ENCODE data around the gene RFFL. TPM values are rescaled to one million over a fixed set of nuclear protein-coding genes. Genes with fewer than 3 reads are reported as not detected.
A peak's percentile ranks its signal among the peaks of the same experiment; 100 is the strongest.

Gene RFFL
- total and polyA plus RNA-seq, 9 of the 15 experiments (the other 6 are each of a cell fraction or from before 2014, with no cell fraction given), result 3.4 to 18.1 (median 12.8) TPM

DNA sequence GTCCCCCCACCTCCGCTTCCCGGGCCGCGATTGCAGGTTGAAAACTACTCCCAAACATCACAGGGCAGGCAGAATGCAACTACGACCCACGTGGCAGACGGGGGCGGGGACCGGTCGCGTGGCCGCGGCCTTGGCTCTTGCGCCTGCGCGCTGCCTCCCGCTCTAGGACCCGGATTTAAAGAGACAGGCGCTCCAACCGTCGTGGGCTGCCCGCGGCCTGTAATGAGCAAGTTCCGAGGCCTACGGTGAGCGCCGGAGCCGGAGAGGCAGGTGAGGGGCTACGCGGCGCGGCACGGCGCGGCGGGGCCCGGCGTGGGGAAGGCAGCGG is 83.2 kb downstream of the RFFL start, which contains the start of gene LIG3 (continued):
- TF ChIP-seq, protein P1, sequence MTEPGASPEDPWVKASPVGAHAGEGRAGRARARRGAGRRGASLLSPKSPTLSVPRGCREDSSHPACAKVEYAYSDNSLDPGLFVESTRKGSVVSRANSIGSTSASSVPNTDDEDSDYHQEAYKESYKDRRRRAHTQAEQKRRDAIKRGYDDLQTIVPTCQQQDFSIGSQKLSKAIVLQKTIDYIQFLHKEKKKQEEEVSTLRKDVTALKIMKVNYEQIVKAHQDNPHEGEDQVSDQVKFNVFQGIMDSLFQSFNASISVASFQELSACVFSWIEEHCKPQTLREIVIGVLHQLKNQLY (CRISPR knock-in tag; conservative IDR thresholded peaks at IDR 0.05), result no peak
- TF ChIP-seq, protein P2, sequence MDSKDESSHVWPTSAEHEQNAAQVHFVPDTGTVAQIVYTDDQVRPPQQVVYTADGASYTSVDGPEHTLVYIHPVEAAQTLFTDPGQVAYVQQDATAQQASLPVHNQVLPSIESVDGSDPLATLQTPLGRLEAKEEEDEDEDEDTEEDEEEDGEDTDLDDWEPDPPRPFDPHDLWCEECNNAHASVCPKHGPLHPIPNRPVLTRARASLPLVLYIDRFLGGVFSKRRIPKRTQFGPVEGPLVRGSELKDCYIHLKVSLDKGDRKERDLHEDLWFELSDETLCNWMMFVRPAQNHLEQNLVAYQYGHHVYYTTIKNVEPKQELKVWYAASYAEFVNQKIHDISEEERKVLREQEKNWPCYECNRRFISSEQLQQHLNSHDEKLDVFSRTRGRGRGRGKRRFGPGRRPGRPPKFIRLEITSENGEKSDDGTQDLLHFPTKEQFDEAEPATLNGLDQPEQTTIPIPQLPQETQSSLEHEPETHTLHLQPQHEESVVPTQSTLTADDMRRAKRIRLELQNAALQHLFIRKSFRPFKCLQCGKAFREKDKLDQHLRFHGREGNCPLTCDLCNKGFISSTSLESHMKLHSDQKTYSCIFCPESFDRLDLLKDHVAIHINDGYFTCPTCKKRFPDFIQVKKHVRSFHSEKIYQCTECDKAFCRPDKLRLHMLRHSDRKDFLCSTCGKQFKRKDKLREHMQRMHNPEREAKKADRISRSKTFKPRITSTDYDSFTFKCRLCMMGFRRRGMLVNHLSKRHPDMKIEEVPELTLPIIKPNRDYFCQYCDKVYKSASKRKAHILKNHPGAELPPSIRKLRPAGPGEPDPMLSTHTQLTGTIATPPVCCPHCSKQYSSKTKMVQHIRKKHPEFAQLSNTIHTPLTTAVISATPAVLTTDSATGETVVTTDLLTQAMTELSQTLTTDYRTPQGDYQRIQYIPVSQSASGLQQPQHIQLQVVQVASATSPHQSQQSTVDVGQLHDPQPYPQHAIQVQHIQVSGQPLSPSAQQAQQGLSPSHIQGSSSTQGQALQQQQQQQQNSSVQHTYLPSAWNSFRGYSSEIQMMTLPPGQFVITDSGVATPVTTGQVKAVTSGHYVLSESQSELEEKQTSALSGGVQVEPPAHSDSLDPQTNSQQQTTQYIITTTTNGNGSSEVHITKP (IDR thresholded peaks at IDR 0.05; ENCODE audit: partially characterized antibody), result no peak
- no peak for TF ChIP-seq HDAC6 (IDR thresholded peaks at IDR 0.05; ENCODE audit: low read depth, low read length)
- peak; percentile 27 for TF ChIP-seq PRPF4 (IDR thresholded peaks at IDR 0.05; ENCODE audit: insufficient read depth, low read depth, low read length, poor library complexity, severe bottlenecking)
- no peak for TF ChIP-seq FOXA3 (CRISPR knock-in tag; conservative IDR thresholded peaks at IDR 0.05 in 1 of 2, IDR thresholded peaks at IDR 0.05 in 1 of 2)
- peak; percentile 94 for TF ChIP-seq EP400 (IDR thresholded peaks at IDR 0.05)
- TF ChIP-seq ILK (tag; IDR thresholded peaks at IDR 0.05; ENCODE audit: borderline replicate concordance, low read depth), result no peak
- TF ChIP-seq, protein P3, sequence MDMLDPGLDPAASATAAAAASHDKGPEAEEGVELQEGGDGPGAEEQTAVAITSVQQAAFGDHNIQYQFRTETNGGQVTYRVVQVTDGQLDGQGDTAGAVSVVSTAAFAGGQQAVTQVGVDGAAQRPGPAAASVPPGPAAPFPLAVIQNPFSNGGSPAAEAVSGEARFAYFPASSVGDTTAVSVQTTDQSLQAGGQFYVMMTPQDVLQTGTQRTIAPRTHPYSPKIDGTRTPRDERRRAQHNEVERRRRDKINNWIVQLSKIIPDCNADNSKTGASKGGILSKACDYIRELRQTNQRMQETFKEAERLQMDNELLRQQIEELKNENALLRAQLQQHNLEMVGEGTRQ (CRISPR knock-in tag; IDR thresholded peaks at IDR 0.05), result peak; percentile 90
- TF ChIP-seq ZNF507 (tag; conservative IDR thresholded peaks at IDR 0.05), result no peak
- 0 out of 2 replicates have a peak, but pooled peaks have one; percentile 16 for TF ChIP-seq GABPB1 (CRISPR knock-in tag; IDR thresholded peaks at IDR 0.05)
- TF ChIP-seq, protein P4, sequence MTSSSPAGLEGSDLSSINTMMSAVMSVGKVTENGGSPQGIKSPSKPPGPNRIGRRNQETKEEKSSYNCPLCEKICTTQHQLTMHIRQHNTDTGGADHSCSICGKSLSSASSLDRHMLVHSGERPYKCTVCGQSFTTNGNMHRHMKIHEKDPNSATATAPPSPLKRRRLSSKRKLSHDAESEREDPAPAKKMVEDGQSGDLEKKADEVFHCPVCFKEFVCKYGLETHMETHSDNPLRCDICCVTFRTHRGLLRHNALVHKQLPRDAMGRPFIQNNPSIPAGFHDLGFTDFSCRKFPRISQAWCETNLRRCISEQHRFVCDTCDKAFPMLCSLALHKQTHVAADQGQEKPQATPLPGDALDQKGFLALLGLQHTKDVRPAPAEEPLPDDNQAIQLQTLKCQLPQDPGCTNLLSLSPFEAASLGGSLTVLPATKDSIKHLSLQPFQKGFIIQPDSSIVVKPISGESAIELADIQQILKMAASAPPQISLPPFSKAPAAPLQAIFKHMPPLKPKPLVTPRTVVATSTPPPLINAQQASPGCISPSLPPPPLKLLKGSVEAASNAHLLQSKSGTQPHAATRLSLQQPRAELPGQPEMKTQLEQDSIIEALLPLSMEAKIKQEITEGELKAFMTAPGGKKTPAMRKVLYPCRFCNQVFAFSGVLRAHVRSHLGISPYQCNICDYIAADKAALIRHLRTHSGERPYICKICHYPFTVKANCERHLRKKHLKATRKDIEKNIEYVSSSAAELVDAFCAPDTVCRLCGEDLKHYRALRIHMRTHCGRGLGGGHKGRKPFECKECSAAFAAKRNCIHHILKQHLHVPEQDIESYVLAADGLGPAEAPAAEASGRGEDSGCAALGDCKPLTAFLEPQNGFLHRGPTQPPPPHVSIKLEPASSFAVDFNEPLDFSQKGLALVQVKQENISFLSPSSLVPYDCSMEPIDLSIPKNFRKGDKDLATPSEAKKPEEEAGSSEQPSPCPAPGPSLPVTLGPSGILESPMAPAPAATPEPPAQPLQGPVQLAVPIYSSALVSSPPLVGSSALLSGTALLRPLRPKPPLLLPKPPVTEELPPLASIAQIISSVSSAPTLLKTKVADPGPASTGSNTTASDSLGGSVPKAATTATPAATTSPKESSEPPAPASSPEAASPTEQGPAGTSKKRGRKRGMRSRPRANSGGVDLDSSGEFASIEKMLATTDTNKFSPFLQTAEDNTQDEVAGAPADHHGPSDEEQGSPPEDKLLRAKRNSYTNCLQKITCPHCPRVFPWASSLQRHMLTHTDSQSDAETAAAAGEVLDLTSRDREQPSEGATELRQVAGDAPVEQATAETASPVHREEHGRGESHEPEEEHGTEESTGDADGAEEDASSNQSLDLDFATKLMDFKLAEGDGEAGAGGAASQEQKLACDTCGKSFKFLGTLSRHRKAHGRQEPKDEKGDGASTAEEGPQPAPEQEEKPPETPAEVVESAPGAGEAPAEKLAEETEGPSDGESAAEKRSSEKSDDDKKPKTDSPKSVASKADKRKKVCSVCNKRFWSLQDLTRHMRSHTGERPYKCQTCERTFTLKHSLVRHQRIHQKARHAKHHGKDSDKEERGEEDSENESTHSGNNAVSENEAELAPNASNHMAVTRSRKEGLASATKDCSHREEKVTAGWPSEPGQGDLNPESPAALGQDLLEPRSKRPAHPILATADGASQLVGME (CRISPR knock-in tag; IDR thresholded peaks at IDR 0.05), result no peak
- TF ChIP-seq, protein P5, sequence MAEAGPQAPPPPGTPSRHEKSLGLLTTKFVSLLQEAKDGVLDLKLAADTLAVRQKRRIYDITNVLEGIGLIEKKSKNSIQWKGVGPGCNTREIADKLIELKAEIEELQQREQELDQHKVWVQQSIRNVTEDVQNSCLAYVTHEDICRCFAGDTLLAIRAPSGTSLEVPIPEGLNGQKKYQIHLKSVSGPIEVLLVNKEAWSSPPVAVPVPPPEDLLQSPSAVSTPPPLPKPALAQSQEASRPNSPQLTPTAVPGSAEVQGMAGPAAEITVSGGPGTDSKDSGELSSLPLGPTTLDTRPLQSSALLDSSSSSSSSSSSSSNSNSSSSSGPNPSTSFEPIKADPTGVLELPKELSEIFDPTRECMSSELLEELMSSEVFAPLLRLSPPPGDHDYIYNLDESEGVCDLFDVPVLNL (CRISPR knock-in tag; IDR thresholded peaks at IDR 0.05; ENCODE audit: low read depth), result no peak
- no peak for TF ChIP-seq ZEB2 (IDR thresholded peaks at IDR 0.05)
- TF ChIP-seq RFX7 (CRISPR knock-in tag; IDR thresholded peaks at IDR 0.05), result no peak
- peak; percentile 69 for TF ChIP-seq KDM5B (IDR thresholded peaks at IDR 0.05; ENCODE audit: insufficient replicate concordance, low read depth, low read length)
- peak in 1 of 2 experiments; percentile 95; a peak in 2 of 4 replicates for TF ChIP-seq HDAC1 (IDR thresholded peaks at IDR 0.05)

All from K562 (cell line).